GM12872 (cell line): Measurements from ENCODE around the gene RER1.

ENCODE experiments used
- TF ChIP-seq, protein P1 (sequence below): IDR thresholded peaks from 3 replicates; pipeline ENCODE4 v1.5.1; 2011; ENCODE audit warnings: low read depth, mild to moderate bottlenecking, low read length, moderate library complexity; ENCODE audit not compliant: insufficient read depth

Gene RER1

DNA sequence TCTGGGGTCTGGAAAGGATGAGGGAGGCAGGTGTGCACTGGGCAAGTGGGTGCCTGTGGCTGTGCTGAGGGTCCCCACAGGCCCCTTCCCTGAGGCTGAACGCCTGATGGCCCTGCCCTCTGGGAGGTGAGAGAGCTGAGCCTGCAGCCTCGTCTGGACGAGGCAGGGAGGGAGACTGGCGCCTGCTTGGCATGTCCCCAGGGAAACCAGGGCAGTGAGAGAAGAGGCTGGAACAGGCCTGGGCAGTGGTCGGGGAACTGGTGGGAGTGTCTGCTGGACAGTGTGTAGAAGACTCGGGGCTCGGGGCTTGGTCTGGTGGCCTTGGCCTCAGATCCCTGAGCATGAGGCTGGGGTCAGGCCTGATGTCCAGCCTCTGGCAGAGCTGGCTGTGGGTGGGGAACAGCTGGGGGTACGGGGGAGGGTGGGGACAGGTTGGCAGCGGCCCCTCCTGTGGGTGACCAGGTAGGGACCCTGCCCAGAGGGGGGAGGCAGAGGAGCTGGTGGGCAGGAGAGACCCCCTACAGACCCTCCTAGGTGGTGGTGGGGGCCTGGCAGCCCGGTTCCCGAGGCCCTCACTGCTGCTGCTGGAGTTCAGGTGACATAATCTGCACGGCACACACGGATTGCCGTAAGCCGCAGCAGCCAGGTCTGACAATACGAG, 53.7 kb downstream of the RER1 start:
- TF ChIP-seq, protein P1, sequence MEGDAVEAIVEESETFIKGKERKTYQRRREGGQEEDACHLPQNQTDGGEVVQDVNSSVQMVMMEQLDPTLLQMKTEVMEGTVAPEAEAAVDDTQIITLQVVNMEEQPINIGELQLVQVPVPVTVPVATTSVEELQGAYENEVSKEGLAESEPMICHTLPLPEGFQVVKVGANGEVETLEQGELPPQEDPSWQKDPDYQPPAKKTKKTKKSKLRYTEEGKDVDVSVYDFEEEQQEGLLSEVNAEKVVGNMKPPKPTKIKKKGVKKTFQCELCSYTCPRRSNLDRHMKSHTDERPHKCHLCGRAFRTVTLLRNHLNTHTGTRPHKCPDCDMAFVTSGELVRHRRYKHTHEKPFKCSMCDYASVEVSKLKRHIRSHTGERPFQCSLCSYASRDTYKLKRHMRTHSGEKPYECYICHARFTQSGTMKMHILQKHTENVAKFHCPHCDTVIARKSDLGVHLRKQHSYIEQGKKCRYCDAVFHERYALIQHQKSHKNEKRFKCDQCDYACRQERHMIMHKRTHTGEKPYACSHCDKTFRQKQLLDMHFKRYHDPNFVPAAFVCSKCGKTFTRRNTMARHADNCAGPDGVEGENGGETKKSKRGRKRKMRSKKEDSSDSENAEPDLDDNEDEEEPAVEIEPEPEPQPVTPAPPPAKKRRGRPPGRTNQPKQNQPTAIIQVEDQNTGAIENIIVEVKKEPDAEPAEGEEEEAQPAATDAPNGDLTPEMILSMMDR, result no peak

DNA sequence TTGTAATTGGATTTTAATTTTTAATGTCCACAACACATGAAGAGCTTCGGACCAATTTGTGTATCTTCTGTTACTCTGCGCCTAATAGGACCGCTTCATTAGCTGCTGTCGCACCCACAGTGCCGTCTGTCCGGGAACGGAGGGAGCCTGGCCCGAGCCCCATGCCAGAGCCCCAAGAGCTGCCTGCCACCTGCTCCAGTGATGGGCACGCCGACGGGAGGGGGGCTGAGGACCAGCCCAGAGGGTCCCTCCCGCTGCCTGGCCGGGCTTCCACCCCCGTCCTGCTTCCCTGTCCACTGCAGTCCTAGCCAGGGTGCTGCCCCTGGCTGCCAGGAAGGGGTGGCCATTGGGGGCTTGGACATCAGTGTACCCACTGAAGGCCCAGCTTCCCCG, 54.2 kb downstream of the RER1 start:
- TF ChIP-seq, protein P1, result no peak

DNA sequence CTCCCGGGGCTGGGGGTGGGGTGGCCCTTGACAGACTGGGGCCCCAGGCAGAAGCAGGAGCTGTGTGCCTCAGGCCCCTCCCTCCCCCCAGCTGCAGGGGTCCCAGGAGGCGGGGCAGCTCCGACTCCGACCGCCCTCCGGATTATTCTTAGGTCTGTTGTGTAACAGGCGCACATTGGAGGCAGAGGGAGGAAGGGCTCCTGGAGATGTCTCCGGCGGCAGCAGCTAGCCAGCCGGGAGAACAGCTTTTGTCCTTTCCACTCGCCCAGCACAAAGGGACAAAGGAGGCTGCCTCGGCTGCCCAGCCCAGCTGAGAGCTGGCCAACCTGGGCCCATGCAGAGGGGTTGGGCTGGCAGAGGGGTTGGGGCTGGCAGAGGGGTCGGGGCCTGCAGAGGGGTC, 54.8 kb downstream of the RER1 start:
- TF ChIP-seq, protein P1, result no peak

DNA sequence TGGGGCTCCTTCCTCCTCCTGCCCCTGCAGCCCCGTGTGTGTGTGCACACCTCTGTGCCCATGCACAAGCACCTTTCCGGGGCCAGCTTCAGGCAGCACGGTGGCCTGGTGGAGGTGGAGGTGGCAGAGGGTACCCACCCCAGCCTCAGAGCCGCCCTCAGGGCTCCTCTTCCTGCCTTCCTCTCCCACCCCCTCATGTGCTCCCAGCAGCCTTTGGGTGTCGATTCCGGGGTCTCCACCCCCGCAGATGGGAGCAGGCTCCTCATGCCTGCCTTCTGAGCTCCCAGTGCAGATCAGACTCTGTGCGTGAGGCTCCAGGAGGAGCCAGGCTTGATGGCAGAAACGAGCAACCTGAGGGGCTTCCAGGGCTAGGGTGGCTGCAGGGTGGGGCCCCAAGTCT, 55.2 kb downstream of the RER1 start:
- TF ChIP-seq, protein P1, result no peak

DNA sequence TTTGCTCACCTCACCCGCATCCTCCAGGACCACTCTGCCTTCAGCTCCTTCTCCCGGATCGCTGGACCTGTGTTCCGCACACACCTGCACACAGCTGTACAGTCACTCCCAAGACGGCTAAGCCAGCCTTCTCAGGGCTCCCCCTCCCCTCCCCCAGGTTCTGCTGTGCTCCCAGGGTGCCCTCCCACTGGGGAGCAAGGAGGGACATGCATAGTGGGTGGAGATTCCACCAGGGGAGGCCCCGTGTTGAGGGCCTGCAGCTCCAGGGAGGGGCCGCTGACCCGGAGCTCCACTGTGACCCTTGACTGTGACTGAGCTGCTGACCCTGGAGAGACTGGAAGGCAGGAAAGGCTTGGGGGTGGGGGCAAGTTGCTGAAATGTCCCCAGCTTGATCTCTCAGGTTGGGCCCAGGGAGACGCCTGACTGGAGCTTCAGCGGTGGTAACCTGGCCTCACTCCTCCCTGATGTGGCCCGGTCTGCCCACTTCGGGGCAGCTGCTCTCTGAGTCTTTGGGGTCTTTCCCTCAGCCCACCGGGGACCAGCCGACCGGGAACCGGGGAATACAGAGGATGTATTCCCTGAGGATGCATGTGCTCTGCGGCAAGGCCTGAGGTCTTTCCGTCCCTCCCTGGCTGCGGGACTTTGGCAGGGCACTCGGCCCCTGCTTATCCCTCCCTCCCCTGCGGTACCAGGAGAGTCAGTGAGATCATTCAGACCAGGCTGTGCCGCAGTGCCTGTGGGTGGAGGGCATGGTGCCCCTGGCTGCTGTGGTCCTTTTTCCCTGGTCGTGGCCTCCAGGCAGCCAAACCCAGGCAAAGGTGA, 55.8 kb downstream of the RER1 start:
- TF ChIP-seq, protein P1, result no peak

DNA sequence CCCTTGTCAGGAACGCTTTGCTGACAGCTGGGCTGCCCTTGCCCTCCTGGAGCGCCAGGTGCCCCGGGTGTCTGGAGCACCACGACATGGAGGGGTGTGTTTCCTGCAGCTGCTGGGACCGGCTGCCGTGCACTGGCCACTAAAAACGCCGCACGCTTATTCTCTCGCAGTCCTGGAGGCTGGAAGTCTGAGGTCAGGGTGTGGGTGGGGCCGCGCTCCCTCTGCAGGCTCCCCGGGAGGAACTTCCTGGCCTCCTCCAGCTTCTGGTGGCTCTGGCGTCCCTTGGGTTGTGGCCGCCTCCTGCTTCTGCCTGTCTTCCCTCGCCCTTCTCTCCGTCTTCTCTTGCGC, 56.4 kb downstream of the RER1 start:
- TF ChIP-seq, protein P1, result no peak

DNA sequence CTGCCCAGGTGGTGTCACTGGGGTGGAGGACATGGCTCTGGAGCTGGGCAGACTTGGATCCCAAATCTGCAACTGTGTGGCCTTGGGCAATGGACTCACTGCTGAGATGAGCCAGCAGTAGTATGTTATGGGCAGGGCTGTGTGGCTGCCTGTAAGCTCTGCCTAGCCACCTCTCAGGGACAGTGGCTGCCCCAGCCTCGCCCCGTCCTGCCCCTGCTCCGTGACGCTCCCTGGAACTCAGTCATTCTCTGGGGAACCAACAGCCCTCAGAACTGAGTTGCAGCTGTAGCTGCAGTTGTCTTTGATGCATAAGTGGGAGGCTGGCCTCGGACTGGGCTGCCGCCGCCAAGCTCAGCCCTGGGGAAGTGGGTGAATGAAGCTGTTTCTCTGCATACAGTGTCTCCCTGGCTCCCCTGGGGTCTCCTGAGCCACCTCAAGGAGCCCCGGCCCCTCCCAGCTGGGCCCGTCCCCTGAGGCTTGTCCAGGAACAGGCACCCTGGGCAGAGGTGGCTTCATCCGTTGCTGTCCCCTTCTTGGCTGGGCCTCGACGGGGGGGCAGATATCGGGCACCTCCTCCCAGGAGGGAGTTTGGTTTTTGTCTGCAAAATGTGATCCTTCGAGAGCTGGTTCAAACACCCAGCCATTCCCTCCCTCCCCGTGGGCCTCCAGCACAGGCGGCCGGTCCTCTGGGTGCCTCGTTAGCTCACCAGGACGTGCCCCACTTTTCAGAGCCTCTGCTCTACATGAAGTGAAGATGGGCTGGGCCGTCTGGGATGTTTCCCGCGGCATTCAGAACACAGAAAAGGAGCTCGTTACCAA, 58.2 kb downstream of the RER1 start:
- TF ChIP-seq, protein P1, result no peak
